ENCODE data around the gene HDAC9.

DNA sequence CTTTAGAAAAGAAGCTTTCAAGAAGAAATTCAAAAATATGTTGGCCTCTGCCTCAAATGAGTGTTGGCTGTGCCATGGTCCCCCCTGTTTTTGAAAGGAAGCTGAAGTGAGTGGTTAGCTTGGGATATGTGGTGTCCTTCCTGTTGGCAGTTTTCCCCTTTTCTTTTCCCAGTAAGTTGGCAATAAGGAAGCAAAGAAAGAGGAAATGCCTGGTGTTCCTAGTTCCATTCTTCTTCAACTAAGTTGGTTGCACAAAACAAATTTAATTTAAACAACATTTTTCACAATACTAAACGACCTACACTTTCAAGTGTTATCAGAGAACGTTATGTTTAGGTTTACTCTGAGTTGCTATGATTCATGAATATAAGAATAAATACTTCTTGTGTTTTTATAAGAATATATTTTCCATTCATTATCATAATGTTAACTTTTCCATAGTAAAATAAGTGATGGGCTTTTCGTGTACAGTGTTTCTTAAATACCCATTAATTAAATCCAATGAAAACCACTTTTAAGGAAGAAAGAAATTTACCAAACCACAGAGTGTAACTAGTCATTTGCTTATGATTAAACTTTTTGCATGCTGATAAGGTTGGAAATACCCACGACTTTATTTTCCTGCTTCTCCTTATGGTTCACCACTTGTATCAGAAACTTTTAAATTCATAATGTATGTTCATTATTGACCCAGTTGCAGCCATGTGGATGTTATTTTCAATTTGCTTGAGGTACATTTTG, 7.7 kb downstream of the HDAC9 start:
- TF ChIP-seq, protein P1, sequence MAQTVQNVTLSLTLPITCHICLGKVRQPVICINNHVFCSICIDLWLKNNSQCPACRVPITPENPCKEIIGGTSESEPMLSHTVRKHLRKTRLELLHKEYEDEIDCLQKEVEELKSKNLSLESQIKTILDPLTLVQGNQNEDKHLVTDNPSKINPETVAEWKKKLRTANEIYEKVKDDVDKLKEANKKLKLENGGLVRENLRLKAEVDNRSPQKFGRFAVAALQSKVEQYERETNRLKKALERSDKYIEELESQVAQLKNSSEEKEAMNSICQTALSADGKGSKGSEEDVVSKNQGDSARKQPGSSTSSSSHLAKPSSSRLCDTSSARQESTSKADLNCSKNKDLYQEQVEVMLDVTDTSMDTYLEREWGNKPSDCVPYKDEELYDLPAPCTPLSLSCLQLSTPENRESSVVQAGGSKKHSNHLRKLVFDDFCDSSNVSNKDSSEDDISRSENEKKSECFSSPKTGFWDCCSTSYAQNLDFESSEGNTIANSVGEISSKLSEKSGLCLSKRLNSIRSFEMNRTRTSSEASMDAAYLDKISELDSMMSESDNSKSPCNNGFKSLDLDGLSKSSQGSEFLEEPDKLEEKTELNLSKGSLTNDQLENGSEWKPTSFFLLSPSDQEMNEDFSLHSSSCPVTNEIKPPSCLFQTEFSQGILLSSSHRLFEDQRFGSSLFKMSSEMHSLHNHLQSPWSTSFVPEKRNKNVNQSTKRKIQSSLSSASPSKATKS (CRISPR knock-in tag; IDR thresholded peaks at IDR 0.05), result no peak
- TF ChIP-seq ZNF234 (CRISPR knock-in tag; conservative IDR thresholded peaks at IDR 0.05) (no peak), TARDBP (CRISPR knock-in tag; IDR thresholded peaks at IDR 0.05) (no peak), POLR2A (IDR thresholded peaks at IDR 0.05; ENCODE audit: insufficient read depth in 1 of 2, low read depth in 2 of 2, low read length in 2 of 2) (no peak), RXRA (CRISPR knock-in tag; IDR thresholded peaks at IDR 0.05) (no peak)
- TF ChIP-seq, protein P2, sequence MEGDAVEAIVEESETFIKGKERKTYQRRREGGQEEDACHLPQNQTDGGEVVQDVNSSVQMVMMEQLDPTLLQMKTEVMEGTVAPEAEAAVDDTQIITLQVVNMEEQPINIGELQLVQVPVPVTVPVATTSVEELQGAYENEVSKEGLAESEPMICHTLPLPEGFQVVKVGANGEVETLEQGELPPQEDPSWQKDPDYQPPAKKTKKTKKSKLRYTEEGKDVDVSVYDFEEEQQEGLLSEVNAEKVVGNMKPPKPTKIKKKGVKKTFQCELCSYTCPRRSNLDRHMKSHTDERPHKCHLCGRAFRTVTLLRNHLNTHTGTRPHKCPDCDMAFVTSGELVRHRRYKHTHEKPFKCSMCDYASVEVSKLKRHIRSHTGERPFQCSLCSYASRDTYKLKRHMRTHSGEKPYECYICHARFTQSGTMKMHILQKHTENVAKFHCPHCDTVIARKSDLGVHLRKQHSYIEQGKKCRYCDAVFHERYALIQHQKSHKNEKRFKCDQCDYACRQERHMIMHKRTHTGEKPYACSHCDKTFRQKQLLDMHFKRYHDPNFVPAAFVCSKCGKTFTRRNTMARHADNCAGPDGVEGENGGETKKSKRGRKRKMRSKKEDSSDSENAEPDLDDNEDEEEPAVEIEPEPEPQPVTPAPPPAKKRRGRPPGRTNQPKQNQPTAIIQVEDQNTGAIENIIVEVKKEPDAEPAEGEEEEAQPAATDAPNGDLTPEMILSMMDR (CRISPR knock-in tag; IDR thresholded peaks at IDR 0.05), result no peak
- TF ChIP-seq, protein P3, sequence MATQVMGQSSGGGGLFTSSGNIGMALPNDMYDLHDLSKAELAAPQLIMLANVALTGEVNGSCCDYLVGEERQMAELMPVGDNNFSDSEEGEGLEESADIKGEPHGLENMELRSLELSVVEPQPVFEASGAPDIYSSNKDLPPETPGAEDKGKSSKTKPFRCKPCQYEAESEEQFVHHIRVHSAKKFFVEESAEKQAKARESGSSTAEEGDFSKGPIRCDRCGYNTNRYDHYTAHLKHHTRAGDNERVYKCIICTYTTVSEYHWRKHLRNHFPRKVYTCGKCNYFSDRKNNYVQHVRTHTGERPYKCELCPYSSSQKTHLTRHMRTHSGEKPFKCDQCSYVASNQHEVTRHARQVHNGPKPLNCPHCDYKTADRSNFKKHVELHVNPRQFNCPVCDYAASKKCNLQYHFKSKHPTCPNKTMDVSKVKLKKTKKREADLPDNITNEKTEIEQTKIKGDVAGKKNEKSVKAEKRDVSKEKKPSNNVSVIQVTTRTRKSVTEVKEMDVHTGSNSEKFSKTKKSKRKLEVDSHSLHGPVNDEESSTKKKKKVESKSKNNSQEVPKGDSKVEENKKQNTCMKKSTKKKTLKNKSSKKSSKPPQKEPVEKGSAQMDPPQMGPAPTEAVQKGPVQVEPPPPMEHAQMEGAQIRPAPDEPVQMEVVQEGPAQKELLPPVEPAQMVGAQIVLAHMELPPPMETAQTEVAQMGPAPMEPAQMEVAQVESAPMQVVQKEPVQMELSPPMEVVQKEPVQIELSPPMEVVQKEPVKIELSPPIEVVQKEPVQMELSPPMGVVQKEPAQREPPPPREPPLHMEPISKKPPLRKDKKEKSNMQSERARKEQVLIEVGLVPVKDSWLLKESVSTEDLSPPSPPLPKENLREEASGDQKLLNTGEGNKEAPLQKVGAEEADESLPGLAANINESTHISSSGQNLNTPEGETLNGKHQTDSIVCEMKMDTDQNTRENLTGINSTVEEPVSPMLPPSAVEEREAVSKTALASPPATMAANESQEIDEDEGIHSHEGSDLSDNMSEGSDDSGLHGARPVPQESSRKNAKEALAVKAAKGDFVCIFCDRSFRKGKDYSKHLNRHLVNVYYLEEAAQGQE (IDR thresholded peaks at IDR 0.05; ENCODE audit: borderline replicate concordance in 1 of 2, low read depth in 1 of 2, low read length in 2 of 2), result no peak
